Myometrial cell (primary cell): Measurements from ENCODE around the gene SIM2. TPM values are rescaled to one million over a fixed set of nuclear protein-coding genes. Genes with fewer than 3 reads are reported as not detected.

Experiments
- total RNA-seq: library from RNA; depleted of rRNA; stranded (reverse); fragments of >200 nt; gene quantifications from 2 replicates; pipeline ENCODE4 v1.2.3, GENCODE V29; 2015

Gene SIM2
- total RNA-seq = not detected in 2 replicates

GRCh38 chr21:36698981-36699545 lies at the start of gene SIM2:
Gene SIM2 (plus strand): TSS chr21:36699115. CDS start chr21:36699747, 632 bp downstream.

Other genes with a start within 250 kb of the SIM2 start
- not detected in 2 replicates for gene CLDN14, start 219.0 kb upstream of the SIM2 start, total RNA-seq